B cell (primary cell): Measurements from ENCODE around the gene SERTM1.

Experiments
- CTCF ChIP-seq: fragments of 200-600 bp; IDR thresholded peaks from one replicate; pipeline ENCODE4 v1.8.0; 2022; ENCODE audit warnings: antibody characterized with exemption, mild to moderate bottlenecking
- EZH2 ChIP-seq: IDR thresholded peaks from 2 replicates; pipeline ENCODE4 v1.6.1; 2012; ENCODE audit warnings: borderline replicate concordance, low read depth, mild to moderate bottlenecking, moderate library complexity, low read length; ENCODE audit not compliant: insufficient read depth, poor library complexity, severe bottlenecking

- TF ChIP-seq CTCF (peak; percentile 85), EZH2 (no peak)
These were observed 62.4 kb downstream of the SERTM1 start for GRCh38 chr13:36736119-36736726.
